HG02943 (cell line): Measurements from ENCODE around the gene PCED1B.
"Not testable (repeated sequence)": the region's sequence is repeated elsewhere in the genome, so short reads cannot be mapped to it uniquely, and the experiment has no call there.

Experiments used
- ATAC-seq: cut with Tn5 transposase; IDR thresholded peaks from one replicate; pipeline ENCODE4 v1.9.1; 2021; ENCODE audit warnings: mild to moderate bottlenecking, low read depth, moderate library complexity; ENCODE audit not compliant: unreplicated experiment

The PCED1B gene

DNA sequence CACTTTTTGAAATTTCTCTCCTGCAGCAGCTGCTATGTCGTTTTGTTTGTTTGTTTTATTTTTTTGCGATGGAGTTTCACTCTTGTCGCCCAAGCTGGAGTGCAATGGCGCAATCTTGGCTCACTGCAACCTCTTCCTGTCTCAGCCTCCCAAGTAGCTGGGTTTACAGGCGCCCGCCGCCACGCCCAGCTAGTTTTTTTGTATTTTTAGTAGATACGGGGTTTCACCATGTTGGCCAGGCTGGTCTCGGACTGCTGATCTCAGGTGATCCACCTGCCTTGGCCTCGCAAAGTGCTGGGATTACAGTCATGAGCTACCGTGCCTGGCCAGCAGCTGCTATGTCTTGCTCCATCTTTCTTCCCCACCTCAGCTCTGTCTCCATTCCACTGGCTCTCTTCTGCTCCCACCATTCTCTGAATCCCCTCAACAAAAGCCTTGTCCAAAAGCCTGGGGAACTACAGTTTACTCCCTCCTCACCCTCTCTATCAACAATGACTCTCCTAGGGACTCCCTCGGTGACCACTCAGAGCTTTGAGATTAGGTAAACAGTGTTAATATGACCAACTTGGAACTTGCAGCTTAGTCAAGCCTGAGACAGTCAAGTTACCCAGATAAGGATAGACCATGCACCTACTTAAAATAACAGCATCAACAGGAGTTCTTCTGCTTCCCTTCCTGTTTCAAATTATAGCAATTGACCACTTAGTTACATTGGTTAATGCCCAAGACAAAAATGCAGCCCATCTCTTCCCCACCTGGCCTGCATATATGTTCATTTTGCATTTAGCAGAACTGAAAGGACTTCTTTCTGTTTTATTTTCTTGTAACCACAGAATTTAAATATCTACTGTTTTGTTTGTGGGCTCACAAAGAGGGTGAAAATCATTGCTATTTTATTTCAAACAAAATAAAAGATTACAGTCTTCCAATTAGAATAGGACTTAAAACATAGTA is 189.4 kb downstream of the PCED1B start:
- peak; percentile 77 for ATAC-seq

DNA sequence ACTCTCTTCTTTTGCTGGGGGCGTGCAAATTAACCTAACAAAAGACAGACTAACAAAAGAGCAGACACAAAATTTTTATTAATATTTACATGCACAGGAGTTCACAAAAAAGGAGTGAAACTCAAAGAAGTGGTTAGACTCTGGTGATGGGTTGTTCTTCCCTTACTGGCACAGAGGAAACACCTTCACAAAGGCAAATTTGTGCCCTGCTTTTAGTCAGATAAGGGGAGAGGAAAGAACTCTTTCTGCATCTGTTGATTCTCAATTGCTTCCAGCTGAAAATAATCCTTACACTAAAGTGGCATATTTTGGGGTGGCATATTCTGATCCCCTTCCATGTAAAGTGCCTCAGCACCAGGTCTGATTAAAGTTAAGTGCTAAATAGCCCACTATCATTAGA is 190.5 kb downstream of the PCED1B start:
- ATAC-seq: no peak

DNA sequence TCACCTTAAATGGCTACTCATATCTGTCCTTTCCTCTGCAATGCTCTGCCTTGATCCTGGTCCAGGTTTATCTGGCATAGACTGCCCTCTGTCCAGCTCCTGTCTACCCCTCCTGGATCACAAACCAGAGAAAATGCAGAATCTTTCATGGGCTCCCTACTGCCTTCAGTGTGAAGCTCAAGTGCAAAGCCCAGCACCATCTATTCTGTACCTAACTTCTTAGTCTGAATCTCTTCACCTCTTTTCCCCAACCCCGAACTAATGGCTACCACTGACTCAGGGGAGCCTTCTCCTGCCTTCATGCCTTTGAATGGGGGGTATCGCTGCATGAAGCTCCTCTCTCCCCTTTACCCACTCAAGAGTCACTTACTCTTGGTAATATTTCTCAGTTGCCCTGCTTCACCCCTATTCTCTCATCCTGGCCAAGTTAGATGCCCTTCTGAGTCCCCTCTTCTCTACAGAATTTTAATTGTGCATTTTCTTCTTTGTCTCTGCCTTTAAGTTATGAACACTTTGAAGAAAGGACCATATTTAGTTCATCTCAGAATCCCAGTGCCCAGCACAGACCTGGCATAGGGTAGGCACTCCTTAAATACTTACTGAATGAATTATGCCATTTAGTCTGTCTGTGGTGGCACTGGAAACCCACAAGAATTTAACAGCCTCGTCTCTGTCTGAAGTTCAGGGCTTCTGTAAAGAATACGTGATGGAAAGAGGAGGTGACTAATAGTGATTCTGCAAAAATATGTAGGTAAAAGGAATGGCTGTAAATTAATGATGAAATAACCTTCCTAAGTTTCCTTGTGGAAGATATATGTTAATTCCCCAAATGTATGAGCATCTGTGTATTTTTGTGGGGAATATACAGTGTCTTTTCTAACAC is 191.6 kb downstream of the PCED1B start:
- ATAC-seq: no peak

DNA sequence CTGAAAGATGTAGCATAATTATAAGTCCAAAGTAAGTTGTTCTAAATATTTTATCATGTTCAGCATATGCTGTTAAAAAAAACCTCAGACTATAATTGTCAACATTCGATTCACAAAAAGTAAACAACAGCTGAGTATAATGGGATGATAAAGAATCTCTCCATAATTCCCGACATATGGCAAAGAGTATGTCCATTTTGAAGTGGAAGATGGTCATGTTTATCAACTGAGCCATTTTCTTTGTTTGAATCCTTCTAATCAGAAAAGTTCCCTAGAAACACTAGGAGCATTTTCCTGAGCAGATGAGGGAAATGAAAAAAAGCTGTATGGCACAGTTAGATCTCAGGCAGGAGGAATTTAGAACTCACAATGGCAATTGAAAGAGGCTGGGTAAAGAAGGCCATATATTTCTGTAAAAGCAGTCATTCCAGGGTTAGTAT is 192.4 kb downstream of the PCED1B start:
- ATAC-seq: no peak

DNA sequence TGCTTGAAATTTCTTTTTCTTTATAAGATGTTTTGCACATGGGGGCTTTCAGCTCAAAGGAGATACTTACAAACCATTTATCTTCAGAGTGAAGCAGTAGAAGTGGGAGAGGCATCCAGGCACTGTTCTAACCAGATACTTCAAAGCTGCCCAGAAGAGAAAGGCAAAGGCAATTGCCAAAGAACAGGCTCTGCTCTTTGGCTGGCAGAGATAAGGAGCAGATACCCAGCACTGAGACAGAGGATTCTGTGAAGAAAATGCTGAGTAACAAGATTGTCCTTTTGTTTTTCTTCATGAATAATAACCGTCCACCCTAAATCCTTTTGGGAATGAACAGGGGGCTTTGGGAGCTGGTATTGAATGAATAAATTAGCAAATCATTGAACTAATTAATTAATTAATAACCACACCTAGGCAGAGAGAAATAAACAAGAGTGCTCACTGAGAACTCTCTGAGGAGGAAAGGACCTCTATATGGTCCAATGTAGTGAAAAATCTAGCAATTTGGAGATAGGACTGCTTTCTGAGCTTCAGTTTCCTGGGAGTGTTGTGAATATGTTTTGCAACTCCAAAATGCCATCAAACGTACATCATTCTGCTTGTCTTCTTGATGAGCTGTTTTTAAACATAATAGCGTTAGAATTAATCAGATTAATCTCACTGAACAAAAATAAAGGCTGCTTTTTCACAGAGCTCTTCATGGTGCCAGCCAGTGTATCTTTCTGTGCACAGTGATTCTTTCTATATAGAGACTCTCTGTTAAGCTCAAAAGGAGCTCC is 193.2 kb downstream of the PCED1B start:
- no peak for ATAC-seq

DNA sequence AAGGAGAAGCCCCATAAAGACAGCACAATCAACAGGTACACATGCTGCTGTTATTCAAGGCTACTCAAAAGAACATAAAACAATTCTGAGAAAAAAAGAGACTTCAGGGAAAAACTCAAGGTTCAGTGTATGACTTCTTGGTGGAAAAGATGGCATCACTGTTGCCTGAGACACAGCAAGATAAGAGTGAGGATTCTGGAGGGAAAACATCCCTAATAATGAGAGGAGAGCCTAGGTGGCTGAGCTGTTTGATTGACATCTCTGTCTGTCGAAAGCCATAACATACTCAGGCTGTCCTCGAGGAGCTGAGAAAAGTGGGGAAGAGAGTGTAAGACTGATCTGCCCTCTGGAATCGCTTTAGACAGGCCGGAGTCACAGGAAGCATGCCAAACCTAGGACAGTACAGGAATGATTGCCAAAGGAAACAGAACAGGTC is 193.8 kb downstream of the PCED1B start:
- no peak for ATAC-seq

DNA sequence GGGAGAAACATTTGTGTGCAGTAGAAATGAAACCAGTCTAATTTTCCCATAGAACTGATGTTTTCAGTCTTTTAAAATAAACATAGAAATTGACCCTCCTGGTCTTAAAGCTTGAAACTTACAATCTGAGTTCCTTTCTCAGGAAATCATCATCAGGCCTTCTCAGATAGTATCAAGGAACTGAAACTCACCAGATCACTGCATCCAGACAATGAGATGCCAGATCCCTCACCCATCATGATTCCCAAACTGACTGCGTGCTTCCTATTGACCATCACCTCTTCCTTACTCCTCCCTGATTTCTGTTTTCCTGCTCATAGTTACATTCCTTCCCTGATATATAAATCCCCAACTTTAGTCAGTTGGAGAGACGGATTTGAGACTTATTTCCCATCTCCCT is 195.3 kb downstream of the PCED1B start:
- no peak for ATAC-seq

DNA sequence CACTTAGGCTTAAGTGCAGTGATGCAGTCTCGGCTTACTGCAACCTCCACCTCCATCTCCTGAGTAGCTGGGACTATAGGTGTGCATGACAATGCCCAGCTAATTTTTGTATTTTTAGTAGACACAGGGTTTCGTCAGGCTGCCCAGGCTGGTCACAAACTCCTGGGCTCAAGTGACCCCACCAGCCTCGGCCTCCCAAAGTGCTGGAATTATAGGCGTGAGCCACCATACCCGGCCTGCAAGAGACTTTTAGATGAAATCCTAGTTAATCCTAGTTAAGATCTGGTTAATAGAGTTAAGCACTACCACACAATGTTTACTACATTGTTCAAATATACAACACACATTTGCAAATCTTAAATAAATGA is 196.8 kb downstream of the PCED1B start:
- ATAC-seq: no peak

DNA sequence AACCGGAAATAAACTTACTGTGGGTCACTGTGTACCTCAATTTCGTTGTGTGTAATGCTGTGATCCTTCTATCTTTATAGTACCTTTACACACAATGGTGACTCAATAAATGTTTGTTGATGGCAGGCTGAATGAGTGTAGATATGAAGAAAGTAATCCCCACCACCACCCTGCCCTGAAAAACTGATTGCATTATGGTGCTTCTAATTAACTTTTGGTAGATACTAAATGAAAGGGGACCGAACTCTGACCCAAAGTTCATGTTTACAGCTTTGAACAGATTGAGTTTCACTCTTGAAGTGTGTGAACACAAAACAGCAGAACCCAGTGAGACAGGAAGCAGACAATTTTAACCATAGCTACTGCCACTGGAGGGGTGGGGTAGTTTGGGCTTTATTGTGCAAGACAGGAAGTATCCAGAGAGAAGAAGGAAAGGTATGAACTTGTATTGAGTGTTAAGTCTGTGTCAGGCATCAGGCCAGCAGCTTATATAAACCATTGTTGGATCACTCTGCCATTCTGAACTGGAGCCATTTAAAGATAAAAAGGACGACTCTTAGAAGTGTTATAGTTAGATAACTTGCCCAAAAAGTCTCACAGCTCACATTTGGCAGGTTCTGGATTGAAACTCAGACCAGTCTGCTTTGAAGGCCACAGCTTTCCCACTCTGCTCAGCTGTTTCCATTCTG is 197.3 kb downstream of the PCED1B start:
- ATAC-seq: peak; percentile 96

DNA sequence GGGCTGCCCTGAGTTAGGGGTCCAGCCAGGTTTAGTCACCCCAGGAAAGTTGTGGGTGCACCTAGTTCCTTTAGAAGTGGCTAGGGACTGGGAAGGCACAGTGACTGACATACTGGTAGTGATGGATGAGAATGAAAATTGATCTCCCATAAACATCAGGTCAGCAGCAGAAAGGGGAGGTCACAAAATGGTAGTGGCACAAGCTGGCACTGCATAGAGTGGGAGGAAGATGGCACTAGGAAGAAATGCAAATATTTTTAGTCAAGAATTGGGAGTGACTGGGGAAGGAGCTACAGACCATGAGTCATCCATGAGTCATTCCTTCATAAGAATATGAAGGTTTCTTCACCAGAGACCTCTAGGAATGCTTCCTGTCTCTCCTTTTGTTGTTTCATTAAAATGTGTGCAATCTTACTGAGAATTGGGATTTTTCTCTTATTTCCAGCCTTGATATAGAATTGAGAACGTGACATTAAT is 198.6 kb downstream of the PCED1B start:
- ATAC-seq: no peak

DNA sequence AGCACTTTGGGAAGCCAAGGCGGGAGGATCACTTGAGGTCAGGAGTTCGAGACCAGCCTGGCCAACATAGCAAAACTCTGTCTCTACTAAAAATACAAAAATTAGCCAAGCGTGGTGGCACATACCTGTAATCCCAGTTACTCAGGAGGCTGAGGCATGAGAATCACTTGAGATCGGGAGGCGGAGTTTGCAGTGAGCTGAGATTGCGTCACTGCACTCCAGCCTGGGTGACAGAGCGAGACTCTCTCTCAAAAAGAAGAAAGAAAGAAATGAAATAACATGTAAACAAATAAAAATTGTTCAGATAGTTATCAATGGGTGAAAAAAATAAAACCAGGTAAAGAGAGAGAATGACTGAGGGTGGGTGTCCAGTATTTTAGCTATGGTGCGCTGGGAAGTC is 200.3 kb downstream of the PCED1B start:
- ATAC-seq: not testable (repeated sequence)

DNA sequence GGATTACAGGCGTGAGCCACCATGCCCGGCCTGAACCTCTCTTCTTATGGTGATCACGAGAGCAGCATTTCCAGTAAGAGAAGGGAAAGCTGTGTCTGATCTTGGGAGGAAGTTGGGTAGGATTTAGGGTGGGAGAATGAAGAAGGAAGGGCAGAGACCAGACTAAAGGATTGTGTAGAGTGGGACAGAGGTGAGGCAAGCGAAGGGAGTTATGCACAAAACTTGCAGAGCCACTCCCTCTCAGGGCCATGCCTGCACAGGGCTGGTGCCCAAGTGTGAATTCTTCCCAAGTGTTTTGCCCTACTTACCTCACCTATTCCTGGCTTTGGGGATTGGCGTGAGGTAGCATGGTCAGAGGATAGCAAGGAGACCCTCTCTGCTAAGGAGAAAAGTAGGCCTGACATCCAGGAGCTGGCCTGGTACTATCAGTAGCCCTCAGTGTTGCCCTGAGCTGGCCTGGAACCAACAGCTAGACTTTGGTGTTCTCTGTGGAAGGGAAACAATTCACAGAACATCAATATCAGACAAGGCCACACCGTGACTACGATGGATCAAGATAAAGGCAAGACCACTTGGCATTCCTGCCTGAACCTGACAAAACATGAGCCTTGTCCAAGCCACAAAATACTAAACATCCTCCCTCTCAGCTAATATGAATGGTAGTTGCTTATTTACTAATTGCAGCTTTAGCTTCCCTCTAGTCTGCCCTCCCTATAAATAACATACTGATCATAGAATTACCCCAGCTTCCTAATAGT is 201.3 kb downstream of the PCED1B start:
- no peak for ATAC-seq

DNA sequence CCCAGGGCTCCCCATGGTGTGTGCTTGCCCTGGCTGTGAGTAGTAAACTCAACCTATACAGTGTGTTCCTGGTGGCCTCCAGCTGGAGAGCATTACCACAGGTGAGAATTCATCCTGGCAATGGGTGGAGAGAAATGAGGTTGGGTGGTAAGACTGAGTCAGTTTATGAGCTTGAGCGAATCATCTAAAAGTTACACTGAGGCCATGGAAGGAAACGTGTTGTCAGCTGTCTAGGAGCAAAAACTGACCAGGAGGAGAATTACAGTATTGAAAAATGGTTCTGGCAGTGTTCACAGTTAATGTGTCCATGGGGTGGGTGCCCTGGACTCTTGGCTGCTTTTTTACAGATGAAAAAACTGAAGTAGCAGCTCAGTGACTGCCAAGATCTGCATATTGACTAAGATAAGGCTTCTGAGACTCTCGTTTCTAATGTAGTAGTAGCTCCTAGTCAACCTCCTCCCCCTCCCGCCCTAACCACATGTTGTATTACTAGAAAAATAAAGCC is 202.3 kb downstream of the PCED1B start:
- no peak for ATAC-seq

DNA sequence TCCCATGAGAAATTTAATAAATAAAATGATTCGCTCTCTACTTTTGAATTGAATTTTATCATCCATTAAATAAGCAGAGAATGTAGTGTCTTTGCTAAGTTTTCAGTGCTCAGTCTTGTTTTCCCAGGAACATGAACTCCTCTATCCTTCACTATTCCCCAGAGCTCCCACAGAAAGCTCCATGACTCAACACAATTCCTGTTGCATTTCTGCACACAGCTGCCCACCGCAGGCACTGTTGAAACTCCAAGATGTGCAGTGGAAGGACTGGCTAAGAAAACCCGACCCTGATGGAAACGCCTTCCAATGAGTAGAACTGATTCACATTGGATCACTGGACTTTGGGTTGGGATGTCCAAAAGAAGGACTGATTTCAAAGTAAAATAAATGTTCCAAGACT is 202.8 kb downstream of the PCED1B start:
- no peak for ATAC-seq
